ENCODE measurements around the gene KIF16B. TPM values are rescaled to one million over a fixed set of nuclear protein-coding genes. Genes with fewer than 3 reads are reported as not detected.

KIF16B gene
- total and polyA plus RNA-seq, 10 of the 15 experiments (the other 5 are each of a cell fraction or from before 2014, with no cell fraction given), result 0.21 to 5.2 (median 3.0) TPM

DNA sequence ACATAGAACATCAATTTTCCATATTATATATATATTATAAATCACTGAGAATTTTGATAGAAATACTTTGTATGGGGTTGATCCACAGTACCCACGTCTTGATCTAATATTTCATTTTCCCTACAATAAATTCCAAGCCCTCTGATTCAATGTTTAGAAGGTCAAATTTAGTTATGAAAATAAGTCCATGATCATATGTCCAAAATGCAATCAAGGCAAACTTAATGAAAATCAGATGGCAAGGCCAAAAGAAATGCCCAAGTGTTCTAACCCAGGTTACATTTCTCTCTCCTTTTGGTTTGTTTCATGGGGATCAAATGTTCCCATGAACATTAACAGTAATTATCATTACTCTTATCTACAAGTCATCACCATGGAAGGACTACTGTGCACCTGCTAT lies 203.8 kb downstream of the KIF16B start:
- intact Hi-C loops (cut with micrococcal nuclease; ENCODE audit: unreplicated experiment), result no loop called here
- Histone ChIP-seq H4K20me1 (ENCODE audit: control insufficient read depth, insufficient read depth) (no peaks in the 10 kb centered on the region), H3K4me3 (no peak overlapping the region), H3K4me2 (ENCODE audit: control insufficient read depth, insufficient read depth) (no peak overlapping the region), H2AFZ (ENCODE audit: control insufficient read depth, low read depth, low read length) (no peak overlapping the region), H3K9ac (ENCODE audit: control insufficient read depth, insufficient read depth, low read length) (no peak overlapping the region), H3K79me2 (ENCODE audit: control insufficient read depth, insufficient read depth, low read length) (no peaks in the 10 kb centered on the region), H3K27me3 (replicated peaks in 1 of 2; ENCODE audit: control insufficient read depth in 2 of 2, insufficient read depth in 2 of 2, low read length in 1 of 2) (no peaks in the 10 kb centered on the region), H3K4me1 (ENCODE audit: control insufficient read depth, insufficient read depth, low read length) (no peaks in the 10 kb centered on the region), H3K27ac (ENCODE audit: control insufficient read depth, insufficient read depth) (no peak overlapping the region), H3K9me3 (replicated peaks; ENCODE audit: control insufficient read depth, insufficient read depth, low read length) (no peaks in the 10 kb centered on the region), H3K36me3 (ENCODE audit: control insufficient read depth in 2 of 2, insufficient read depth in 2 of 2, low read length in 1 of 2) (no peaks in the 10 kb centered on the region)
- BruUV-seq (replicated peaks), result no TSS peak
- no peak for TF ChIP-seq ZBTB4 (CRISPR knock-in tag; IDR thresholded peaks at IDR 0.05)
- no peak for TF ChIP-seq TARDBP (IDR thresholded peaks at IDR 0.05; ENCODE audit: borderline replicate concordance)
- TF ChIP-seq RUNX3 (IDR thresholded peaks at IDR 0.05; ENCODE audit: low read length), result no peak
- TF ChIP-seq ZNF207 (IDR thresholded peaks at IDR 0.05; ENCODE audit: borderline replicate concordance), result no peak
- TF ChIP-seq, protein P1, sequence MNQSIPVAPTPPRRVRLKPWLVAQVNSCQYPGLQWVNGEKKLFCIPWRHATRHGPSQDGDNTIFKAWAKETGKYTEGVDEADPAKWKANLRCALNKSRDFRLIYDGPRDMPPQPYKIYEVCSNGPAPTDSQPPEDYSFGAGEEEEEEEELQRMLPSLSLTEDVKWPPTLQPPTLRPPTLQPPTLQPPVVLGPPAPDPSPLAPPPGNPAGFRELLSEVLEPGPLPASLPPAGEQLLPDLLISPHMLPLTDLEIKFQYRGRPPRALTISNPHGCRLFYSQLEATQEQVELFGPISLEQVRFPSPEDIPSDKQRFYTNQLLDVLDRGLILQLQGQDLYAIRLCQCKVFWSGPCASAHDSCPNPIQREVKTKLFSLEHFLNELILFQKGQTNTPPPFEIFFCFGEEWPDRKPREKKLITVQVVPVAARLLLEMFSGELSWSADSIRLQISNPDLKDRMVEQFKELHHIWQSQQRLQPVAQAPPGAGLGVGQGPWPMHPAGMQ (IDR thresholded peaks at IDR 0.05; ENCODE audit: borderline replicate concordance), result no peak
- SMC1A ChIA-PET (ENCODE audit: uncharacterized antibody, unreplicated experiment), result no interaction called here
- CTCF ChIA-PET, result no interaction called here
- 0% methylated on average over 1 of the region's 1 CpG for WGBS (ENCODE audit: insufficient coverage, insufficient replicate concordance, low lambda C conversion rate, missing lambda C conversion rate)
- FAIRE-seq (no peak), ATAC-seq (no peak), DNase-seq (ENCODE audit: low read depth, low spot score) (no peak)
- RAD21 ChIA-PET (ENCODE audit: unreplicated experiment), result no interaction called here
- POLR2A ChIA-PET, result no interaction called here
- in situ Hi-C loops (cut with MboI), result no loop called here

Data from GM12878 (cell line).